Ishikawa (cell line): ENCODE results near the gene LRRC51.
"Not testable (repeated sequence)": the region's sequence is repeated elsewhere in the genome, so short reads cannot be mapped to it uniquely, and the experiment has no call there.

Experiments used
- CEBPB ChIP-seq: IDR thresholded peaks from 2 replicates; pipeline ENCODE4 v1.6.1; 2012
- CREB1 ChIP-seq: IDR thresholded peaks from 2 replicates; pipeline ENCODE4 v1.6.1; 2012; ENCODE audit warnings: low read depth
- EP300 ChIP-seq: IDR thresholded peaks from 2 replicates; pipeline ENCODE4 v1.6.1; 2012; ENCODE audit warnings: borderline replicate concordance
- FOXM1 ChIP-seq: IDR thresholded peaks from 2 replicates; pipeline ENCODE4 v1.6.1; 2012; ENCODE audit warnings: low read depth, borderline replicate concordance
- NFIC ChIP-seq: IDR thresholded peaks from 2 replicates; pipeline ENCODE4 v1.6.1; 2012
- RAD21 ChIP-seq: IDR thresholded peaks from 2 replicates; pipeline ENCODE4 v1.6.1; 2012; ENCODE audit warnings: low read depth
- TAF1 ChIP-seq: IDR thresholded peaks from 2 replicates; pipeline ENCODE4 v1.6.1; 2012; ENCODE audit warnings: low read depth, mild to moderate bottlenecking
- TCF12 ChIP-seq: IDR thresholded peaks from 2 replicates; pipeline ENCODE4 v1.6.1; 2012; ENCODE audit warnings: low read depth
- TEAD4 ChIP-seq: IDR thresholded peaks from 2 replicates; pipeline ENCODE4 v1.6.1; 2012
- YY1 ChIP-seq: IDR thresholded peaks from 2 replicates; pipeline ENCODE4 v1.6.1; 2012; ENCODE audit warnings: low read depth
- ZBTB7A ChIP-seq: IDR thresholded peaks from 2 replicates; pipeline ENCODE4 v1.6.1; 2012; ENCODE audit warnings: low read depth
- TF ChIP-seq, protein P1 (sequence below): IDR thresholded peaks from 2 replicates; pipeline ENCODE4 v1.6.1; 2012
- TF ChIP-seq, protein P2 (sequence below): IDR thresholded peaks from 2 replicates; pipeline ENCODE4 v1.6.1; 2012

DNA sequence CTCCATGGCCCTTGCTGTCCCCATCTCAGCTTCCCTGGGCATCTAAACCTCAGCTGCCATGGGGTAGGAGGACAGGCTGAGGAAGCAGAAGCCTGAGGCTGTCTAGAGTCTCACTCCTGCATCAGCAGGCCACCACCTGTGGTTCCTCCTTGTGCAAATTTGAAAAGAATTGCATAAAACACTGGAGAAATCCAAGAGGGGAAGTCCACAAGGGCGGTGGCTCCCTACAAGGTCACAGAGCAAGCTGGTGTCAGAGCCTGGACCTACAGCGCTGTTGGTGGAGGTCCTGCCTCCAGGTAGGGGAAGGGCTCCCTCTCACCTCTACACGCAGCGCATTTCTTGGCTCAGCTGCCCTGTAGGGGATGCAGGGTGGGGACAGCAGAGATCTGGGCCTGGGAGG lies 54.8 kb downstream of the LRRC51 start, which contains the start of gene FOLR3:
- TF ChIP-seq ZBTB7A, NFIC, YY1, CEBPB, FOXM1, RAD21, TAF1, EP300, CREB1, TEAD4, TCF12: not testable (repeated sequence)
- TF ChIP-seq, protein P1, sequence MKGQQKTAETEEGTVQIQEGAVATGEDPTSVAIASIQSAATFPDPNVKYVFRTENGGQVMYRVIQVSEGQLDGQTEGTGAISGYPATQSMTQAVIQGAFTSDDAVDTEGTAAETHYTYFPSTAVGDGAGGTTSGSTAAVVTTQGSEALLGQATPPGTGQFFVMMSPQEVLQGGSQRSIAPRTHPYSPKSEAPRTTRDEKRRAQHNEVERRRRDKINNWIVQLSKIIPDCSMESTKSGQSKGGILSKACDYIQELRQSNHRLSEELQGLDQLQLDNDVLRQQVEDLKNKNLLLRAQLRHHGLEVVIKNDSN = not testable (repeated sequence)
- TF ChIP-seq, protein P2, sequence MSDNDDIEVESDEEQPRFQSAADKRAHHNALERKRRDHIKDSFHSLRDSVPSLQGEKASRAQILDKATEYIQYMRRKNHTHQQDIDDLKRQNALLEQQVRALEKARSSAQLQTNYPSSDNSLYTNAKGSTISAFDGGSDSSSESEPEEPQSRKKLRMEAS = not testable (repeated sequence)
